Subcutaneous abdominal adipose tissue (tissue), 5 donors: ENCODE measurements around the gene CWC25.
A peak's percentile ranks its signal among the peaks of the same experiment; 100 is the strongest.

ENCODE experiments used
- H3K27ac ChIP-seq: one replicate; pipeline ENCODE4 v1.7.0; 2013; ENCODE audit warnings: low read depth, mild to moderate bottlenecking, inconsistent platforms, low read length, moderate library complexity
- H3K27me3 ChIP-seq, 5 donors: one replicate each; pipeline ENCODE4 v1.7.0; 2013; ENCODE audit warnings: low read length in 5 of 5, inconsistent platforms in 1 of 5; ENCODE audit not compliant: control insufficient read depth in 5 of 5, insufficient read depth in 4 of 5
- H3K36me3 ChIP-seq, 5 donors: one replicate each; pipeline ENCODE4 v1.7.0; 2013; ENCODE audit warnings: low read length in 5 of 5; ENCODE audit not compliant: control insufficient read depth in 5 of 5, insufficient read depth in 5 of 5
- H3K4me1 ChIP-seq, 5 donors: one replicate each; pipeline ENCODE4 v1.7.0; 2013; ENCODE audit warnings: low read length in 5 of 5, mild to moderate bottlenecking in 3 of 5, moderate library complexity in 1 of 5; ENCODE audit not compliant: control insufficient read depth in 5 of 5, insufficient read depth in 5 of 5
- H3K4me3 ChIP-seq, 5 donors: one replicate each; pipeline ENCODE4 v1.7.0; 2013; ENCODE audit warnings: low read length in 5 of 5, low read depth in 1 of 5
- H3K9ac ChIP-seq, 5 donors: one replicate each; pipeline ENCODE4 v1.7.0; 2013; ENCODE audit warnings: low read length in 5 of 5, mild to moderate bottlenecking in 4 of 5, moderate library complexity in 3 of 5
- H3K9me3 ChIP-seq, 5 donors: one replicate each; pipeline ENCODE4 v1.7.0; 2013; ENCODE audit warnings: low read length in 5 of 5; ENCODE audit not compliant: control insufficient read depth in 5 of 5
- donor health status: healthy.
- donor health status: healthy.
- donor health status: healthy.
- donor health status: healthy.
- donor health status: healthy.

The CWC25 gene

GRCh38 chr17:38852771-38853291 lies 27.7 kb upstream of the CWC25 start:
- Histone ChIP-seq H3K9ac (peak overlapping the region; percentile 63 to 96 (median 75)), H3K36me3 (peaks cover 18 to 49% (median 42%) of the 10 kb centered on the region in 5 donors), H3K4me1 (peaks cover 6 to 37% (median 32%) of the 10 kb centered on the region in 5 donors), H3K9me3 (no peaks in the 10 kb centered on the region), H3K4me3 (peak overlapping the region; percentile 69 to 97 (median 93)), H3K27ac (peak overlapping the region; percentile 94), H3K27me3 (no peaks in the 10 kb centered on the region)

GRCh38 chr17:38851434-38851833 lies 26.3 kb upstream of the CWC25 start:
- Histone ChIP-seq H3K36me3 (peaks cover 18 to 55% (median 50%) of the 10 kb centered on the region in 5 donors), H3K4me3 (peak overlapping the region; percentile 69 to 97 (median 93)), H3K4me1 (peaks cover 6 to 37% (median 32%) of the 10 kb centered on the region in 5 donors), H3K27me3 (no peaks in the 10 kb centered on the region), H3K9ac (peak overlapping the region in 4 of 5 donors; percentile 69 to 96 (median 74)), H3K27ac (peak overlapping the region; percentile 94), H3K9me3 (no peaks in the 10 kb centered on the region)

- H3K9ac ChIP-seq: peak overlapping the region in 1 of 5 donors; percentile 72
- H3K4me1 ChIP-seq: peaks cover 6 to 37% (median 32%) of the 10 kb centered on the region in 5 donors
- H3K36me3 ChIP-seq: peaks cover 18 to 55% (median 50%) of the 10 kb centered on the region in 5 donors
- no peak overlapping the region for H3K27ac ChIP-seq
- no peak overlapping the region for H3K4me3 ChIP-seq
- H3K9me3 ChIP-seq: no peaks in the 10 kb centered on the region
- no peaks in the 10 kb centered on the region for H3K27me3 ChIP-seq
These were observed 25.3 kb upstream of the CWC25 start for GRCh38 chr17:38850374-38850773.

GRCh38 chr17:38848939-38849605 lies 24.0 kb upstream of the CWC25 start:
- Histone ChIP-seq H3K9me3 (no peaks in the 10 kb centered on the region), H3K36me3 (peaks cover 18 to 55% (median 50%) of the 10 kb centered on the region in 5 donors)

GRCh38 chr17:38848557-38848891 lies 23.4 kb upstream of the CWC25 start:
- H3K27me3 ChIP-seq: no peaks in the 10 kb centered on the region
- peaks cover 18 to 55% (median 50%) of the 10 kb centered on the region in 5 donors for H3K36me3 ChIP-seq
- no peak overlapping the region for H3K27ac ChIP-seq
- no peak overlapping the region for H3K9ac ChIP-seq
- no peaks in the 10 kb centered on the region for H3K9me3 ChIP-seq
- H3K4me1 ChIP-seq: peaks cover 6 to 31% (median 28%) of the 10 kb centered on the region in 5 donors
- H3K4me3 ChIP-seq: no peak overlapping the region

More at GRCh38 chr17:38848939-38849605, 24.0 kb upstream of the CWC25 start:
- Histone ChIP-seq H3K4me1 (peaks cover 6 to 34% (median 29%) of the 10 kb centered on the region in 5 donors), H3K9ac (no peak overlapping the region), H3K4me3 (no peak overlapping the region), H3K27ac (no peak overlapping the region), H3K27me3 (no peaks in the 10 kb centered on the region)

GRCh38 chr17:38844261-38844757 lies 19.2 kb upstream of the CWC25 start:
- Histone ChIP-seq H3K9ac (no peak overlapping the region), H3K36me3 (peaks cover 8 to 25% (median 21%) of the 10 kb centered on the region in 5 donors), H3K4me1 (no peaks in the 10 kb centered on the region), H3K27ac (no peak overlapping the region), H3K27me3 (no peaks in the 10 kb centered on the region), H3K9me3 (no peaks in the 10 kb centered on the region), H3K4me3 (no peak overlapping the region)

- Histone ChIP-seq H3K27me3 (no peaks in the 10 kb centered on the region), H3K9ac (peak overlapping the region; percentile 87 to 97 (median 94)), H3K4me1 (peaks cover 4 to 27% (median 25%) of the 10 kb centered on the region in 5 donors), H3K9me3 (no peaks in the 10 kb centered on the region), H3K36me3 (peaks cover 0 to 7% (median 6%) of the 10 kb centered on the region in 5 donors), H3K27ac (peak overlapping the region; percentile 100), H3K4me3 (peak overlapping the region; percentile 96 to 100 (median 99))
These were observed 684 bp upstream of the CWC25 start for GRCh38 chr17:38825762-38826247.

GRCh38 chr17:38815576-38816193 lies 9.4 kb downstream of the CWC25 start:
- no peak overlapping the region for H3K9ac ChIP-seq
- peaks cover 0 to 6% (median 0%) of the 10 kb centered on the region in 5 donors for H3K4me1 ChIP-seq
- H3K27ac ChIP-seq: no peak overlapping the region
- H3K27me3 ChIP-seq: no peaks in the 10 kb centered on the region
- H3K4me3 ChIP-seq: no peak overlapping the region
- H3K36me3 ChIP-seq: peaks cover 2 to 79% (median 45%) of the 10 kb centered on the region in 5 donors
- H3K9me3 ChIP-seq: no peaks in the 10 kb centered on the region

- Histone ChIP-seq H3K9me3 (no peaks in the 10 kb centered on the region), H3K27me3 (no peaks in the 10 kb centered on the region), H3K4me1 (peaks cover 0 to 6% (median 0%) of the 10 kb centered on the region in 5 donors), H3K4me3 (no peak overlapping the region), H3K27ac (no peak overlapping the region), H3K36me3 (peaks cover 7 to 93% (median 62%) of the 10 kb centered on the region in 5 donors), H3K9ac (no peak overlapping the region)
These were observed 15.3 kb downstream of the CWC25 start for GRCh38 chr17:38809828-38810227.
